Measurements from ENCODE around the gene GJC1.

GJC1 gene

DNA sequence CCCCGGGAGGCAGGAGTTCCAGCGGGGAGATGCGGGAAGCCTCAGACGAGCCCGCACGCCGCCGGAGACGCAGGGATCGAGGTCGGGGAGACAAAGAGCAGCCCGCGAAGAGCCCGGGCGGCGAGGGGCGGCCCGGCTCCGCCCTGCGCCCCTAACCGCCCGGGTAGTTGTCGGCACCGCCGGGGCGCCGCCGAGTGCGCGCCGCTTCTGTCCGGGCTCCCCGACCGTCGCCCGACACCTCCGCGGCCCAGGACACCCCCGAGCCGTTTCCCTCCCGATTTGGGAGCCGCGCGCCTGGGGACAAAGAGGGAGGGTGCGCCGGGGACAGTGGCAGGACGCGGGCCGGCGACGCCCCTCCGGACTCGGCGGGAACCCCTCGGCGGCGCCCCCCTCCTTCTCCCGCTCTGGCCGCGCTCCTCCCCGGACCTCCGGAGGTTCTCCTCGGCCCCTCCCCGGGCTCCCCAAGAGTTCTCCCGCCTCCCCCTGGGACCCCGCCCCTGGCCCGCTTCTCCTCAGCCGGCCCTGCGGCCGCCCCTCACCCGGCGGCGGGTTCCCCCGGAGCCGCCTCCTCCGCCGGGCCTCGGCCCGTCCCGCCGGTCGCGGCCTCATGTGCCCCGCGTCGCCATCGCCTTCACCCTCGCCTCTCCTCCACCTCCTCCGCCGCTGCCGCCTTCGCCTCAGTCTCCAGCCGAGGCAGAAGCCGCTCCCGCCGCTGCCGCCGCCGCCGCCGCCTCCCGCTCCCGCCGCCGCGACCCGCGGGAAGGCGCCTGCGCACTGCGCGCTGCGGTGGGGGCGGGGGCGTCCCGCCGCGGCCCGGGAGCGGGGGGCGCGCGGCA, at the start of gene GJC1:
Gene GJC1 (minus strand): TSS at position 765 of the 836 bp plus-strand sequence. CDS start 24,470 bp downstream, outside the sequence.
- H3K27me3 ChIP-seq (ENCODE audit: control insufficient read depth in 1 of 2, insufficient read depth in 2 of 2, low read length in 2 of 2) = no peaks in the 10 kb centered on the region
- H3K9ac ChIP-seq (ENCODE audit: low read length in 2 of 2) = peak within 1 kb of the TSS; percentile 47 to 76
- H3K27ac ChIP-seq (ENCODE audit: low read length) = peak within 1 kb of the TSS; percentile 80
- peaks cover 6% of the 10 kb centered on the region for H3K4me1 ChIP-seq (ENCODE audit: control insufficient read depth, insufficient read depth, low read length)
- no peaks in the 10 kb centered on the region for H3K36me3 ChIP-seq (ENCODE audit: control insufficient read depth in 2 of 2, insufficient read depth in 2 of 2, low read length in 2 of 2)
- no peaks in the 10 kb centered on the region for H3K9me3 ChIP-seq (ENCODE audit: control insufficient read depth in 2 of 2, low read length in 2 of 2)
- peak within 1 kb of the TSS; percentile 67 to 80 for H3K4me3 ChIP-seq (ENCODE audit: low read length in 2 of 2)

DNA sequence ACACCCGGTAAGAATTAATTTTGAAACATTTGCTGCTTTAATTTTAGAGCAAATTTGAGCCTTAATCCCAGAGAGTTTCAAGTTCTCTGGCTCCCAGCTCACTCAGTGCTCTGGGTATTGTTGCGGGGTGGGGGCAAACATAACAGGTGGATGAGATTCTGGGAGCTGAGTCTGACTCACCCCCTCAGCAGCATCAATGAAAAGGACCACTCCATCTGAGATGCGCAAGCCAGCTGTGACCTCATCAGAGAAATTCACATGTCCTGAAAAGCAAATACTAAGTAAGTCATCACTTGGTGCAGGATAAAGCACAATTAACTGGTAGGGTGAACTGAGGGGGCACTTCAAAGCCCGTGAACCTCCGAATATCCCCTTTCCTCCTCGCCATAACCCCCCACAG, 49.3 kb upstream of the GJC1 start:
- Histone ChIP-seq H3K36me3 (ENCODE audit: control insufficient read depth in 2 of 2, insufficient read depth in 2 of 2, low read length in 2 of 2) (peaks cover 54 to 55% of the 10 kb centered on the region in 2 donors), H3K9me3 (ENCODE audit: control insufficient read depth in 2 of 2, low read length in 2 of 2) (no peaks in the 10 kb centered on the region), H3K4me3 (ENCODE audit: low read length in 2 of 2) (no peak overlapping the region), H3K27ac (ENCODE audit: low read length) (no peak overlapping the region), H3K27me3 (ENCODE audit: control insufficient read depth in 1 of 2, insufficient read depth in 2 of 2, low read length in 2 of 2) (no peaks in the 10 kb centered on the region), H3K4me1 (ENCODE audit: control insufficient read depth, insufficient read depth, low read length) (no peaks in the 10 kb centered on the region), H3K9ac (ENCODE audit: low read length in 2 of 2) (no peak overlapping the region)

DNA sequence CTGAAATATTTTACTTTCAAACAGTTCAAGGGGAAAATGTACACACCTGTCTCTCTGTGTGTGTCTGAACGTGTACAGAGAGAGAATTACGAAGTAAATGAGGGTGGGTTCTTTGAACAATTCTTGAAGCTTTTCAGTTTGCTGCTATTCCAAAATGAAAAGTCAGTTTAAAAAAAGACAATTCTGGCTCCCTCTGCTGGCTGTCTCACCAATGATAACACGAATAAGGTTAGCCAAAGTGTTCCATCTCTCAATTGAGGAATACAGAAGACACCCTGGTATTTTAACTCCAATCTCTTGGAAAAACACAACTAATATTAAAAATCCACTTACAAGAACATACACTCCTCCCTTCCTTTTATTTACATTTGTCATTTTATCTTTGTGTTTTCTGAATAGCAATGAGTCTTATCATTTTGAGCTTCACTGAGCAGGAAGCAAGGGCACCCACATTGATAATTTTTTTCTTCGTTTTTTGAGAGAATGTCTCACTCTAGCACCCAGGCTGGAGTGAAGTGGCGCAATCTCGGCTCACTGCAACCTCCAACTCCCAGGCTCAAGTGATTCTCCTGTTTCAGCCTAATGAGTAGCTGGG, 48.6 kb upstream of the GJC1 start:
- no peak overlapping the region for H3K9ac ChIP-seq (ENCODE audit: low read length in 2 of 2)
- no peak overlapping the region for H3K4me3 ChIP-seq (ENCODE audit: low read length in 2 of 2)
- H3K27ac ChIP-seq (ENCODE audit: low read length) = no peak overlapping the region
- no peaks in the 10 kb centered on the region for H3K9me3 ChIP-seq (ENCODE audit: control insufficient read depth in 2 of 2, low read length in 2 of 2)
- H3K36me3 ChIP-seq (ENCODE audit: control insufficient read depth in 2 of 2, insufficient read depth in 2 of 2, low read length in 2 of 2) = peaks cover 55 to 57% of the 10 kb centered on the region in 2 donors
- H3K4me1 ChIP-seq (ENCODE audit: control insufficient read depth, insufficient read depth, low read length) = no peaks in the 10 kb centered on the region
- H3K27me3 ChIP-seq (ENCODE audit: control insufficient read depth in 1 of 2, insufficient read depth in 2 of 2, low read length in 2 of 2) = no peaks in the 10 kb centered on the region

DNA sequence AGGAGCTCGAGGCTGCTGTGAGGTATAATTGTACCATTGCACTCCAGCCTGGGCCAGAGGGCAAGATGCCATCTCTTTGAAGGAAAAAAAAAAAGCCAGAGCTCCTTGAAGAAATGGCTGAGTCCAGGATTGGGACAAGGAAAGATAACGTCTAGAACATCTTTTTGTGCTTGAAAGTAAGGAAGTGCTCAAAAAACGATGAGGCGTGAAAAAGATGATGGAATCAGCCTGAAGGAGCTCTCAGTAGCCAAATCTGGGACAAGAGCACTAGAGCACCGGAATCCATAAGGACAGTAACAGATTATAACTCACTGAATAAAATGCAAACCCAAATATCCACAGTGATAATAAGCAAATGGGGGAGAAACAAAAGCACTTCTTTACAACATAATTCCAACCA, 47.0 kb upstream of the GJC1 start:
- H3K9ac ChIP-seq (ENCODE audit: low read length in 2 of 2) = no peak overlapping the region
- no peak overlapping the region for H3K27ac ChIP-seq (ENCODE audit: low read length)
- H3K36me3 ChIP-seq (ENCODE audit: control insufficient read depth in 2 of 2, insufficient read depth in 2 of 2, low read length in 2 of 2) = peaks cover 49 to 53% of the 10 kb centered on the region in 2 donors
- H3K4me1 ChIP-seq (ENCODE audit: control insufficient read depth, insufficient read depth, low read length) = no peaks in the 10 kb centered on the region
- no peaks in the 10 kb centered on the region for H3K9me3 ChIP-seq (ENCODE audit: control insufficient read depth in 2 of 2, low read length in 2 of 2)
- no peaks in the 10 kb centered on the region for H3K27me3 ChIP-seq (ENCODE audit: control insufficient read depth in 1 of 2, insufficient read depth in 2 of 2, low read length in 2 of 2)
- H3K4me3 ChIP-seq (ENCODE audit: low read length in 2 of 2) = no peak overlapping the region

DNA sequence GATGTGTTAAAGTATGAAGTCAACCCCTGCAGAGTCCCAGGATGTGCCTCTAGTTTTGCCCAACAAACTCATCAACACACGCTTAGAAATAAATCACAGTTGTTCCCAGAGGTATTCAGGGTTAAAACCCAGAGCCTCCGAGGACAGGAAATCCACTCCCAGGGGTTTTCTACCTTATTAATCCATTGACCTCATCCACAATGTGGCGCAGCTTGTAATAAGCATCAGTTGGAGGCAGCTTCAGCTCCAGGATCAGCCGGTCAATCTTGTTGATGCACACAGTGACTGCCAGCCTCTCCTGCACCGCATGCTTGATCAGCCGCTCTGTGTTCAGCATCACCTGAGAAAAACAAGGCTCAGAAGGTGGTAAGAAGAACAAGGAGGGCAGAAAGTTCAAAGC, 45.7 kb upstream of the GJC1 start:
- H3K36me3 ChIP-seq (ENCODE audit: control insufficient read depth in 2 of 2, insufficient read depth in 2 of 2, low read length in 2 of 2) = peaks cover 49% of the 10 kb centered on the region in 2 donors
- no peak overlapping the region for H3K4me3 ChIP-seq (ENCODE audit: low read length in 2 of 2)
- no peak overlapping the region for H3K27ac ChIP-seq (ENCODE audit: low read length)
- H3K9me3 ChIP-seq (ENCODE audit: control insufficient read depth in 2 of 2, low read length in 2 of 2) = no peaks in the 10 kb centered on the region
- H3K9ac ChIP-seq (ENCODE audit: low read length in 2 of 2) = no peak overlapping the region
- no peaks in the 10 kb centered on the region for H3K4me1 ChIP-seq (ENCODE audit: control insufficient read depth, insufficient read depth, low read length)
- no peaks in the 10 kb centered on the region for H3K27me3 ChIP-seq (ENCODE audit: control insufficient read depth in 1 of 2, insufficient read depth in 2 of 2, low read length in 2 of 2)

DNA sequence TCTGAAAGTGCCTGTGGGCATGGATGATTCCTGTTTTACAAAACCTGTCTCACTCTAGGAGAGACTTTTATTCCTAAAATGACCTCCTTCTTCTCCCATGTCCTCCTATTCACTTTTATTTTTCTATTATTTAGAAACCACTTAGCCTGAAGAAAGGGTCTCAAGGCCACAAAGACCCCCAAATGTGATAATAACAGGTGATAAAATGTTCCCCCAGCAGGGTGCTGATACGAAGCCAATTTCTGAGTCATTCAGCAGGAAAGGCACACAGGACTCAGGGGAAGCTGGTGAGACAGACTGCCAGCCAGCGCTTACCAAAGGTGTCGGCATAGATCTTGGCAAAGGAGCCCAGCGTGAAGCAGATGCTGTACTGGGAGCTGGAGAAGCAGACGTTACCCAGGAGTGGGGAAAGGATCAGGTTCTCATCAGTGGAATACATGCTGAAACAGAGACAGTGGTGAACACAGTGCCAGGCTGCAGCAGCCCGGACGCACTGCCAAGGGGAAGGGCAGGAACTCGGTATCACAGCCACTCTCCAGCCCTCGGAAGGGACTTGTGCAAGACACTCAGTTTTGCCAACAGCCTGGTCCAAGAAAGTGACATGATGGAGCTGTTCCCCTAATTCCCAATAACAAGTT, 42.2 kb upstream of the GJC1 start:
- Histone ChIP-seq H3K4me3 (ENCODE audit: low read length in 2 of 2) (no peak overlapping the region), H3K27ac (ENCODE audit: low read length) (peak overlapping the region; percentile 11), H3K9ac (ENCODE audit: low read length in 2 of 2) (no peak overlapping the region), H3K36me3 (ENCODE audit: control insufficient read depth in 2 of 2, insufficient read depth in 2 of 2, low read length in 2 of 2) (peaks cover 31 to 54% of the 10 kb centered on the region in 2 donors), H3K27me3 (ENCODE audit: control insufficient read depth in 1 of 2, insufficient read depth in 2 of 2, low read length in 2 of 2) (no peaks in the 10 kb centered on the region), H3K9me3 (ENCODE audit: control insufficient read depth in 2 of 2, low read length in 2 of 2) (no peaks in the 10 kb centered on the region), H3K4me1 (ENCODE audit: control insufficient read depth, insufficient read depth, low read length) (peaks cover 3% of the 10 kb centered on the region)

DNA sequence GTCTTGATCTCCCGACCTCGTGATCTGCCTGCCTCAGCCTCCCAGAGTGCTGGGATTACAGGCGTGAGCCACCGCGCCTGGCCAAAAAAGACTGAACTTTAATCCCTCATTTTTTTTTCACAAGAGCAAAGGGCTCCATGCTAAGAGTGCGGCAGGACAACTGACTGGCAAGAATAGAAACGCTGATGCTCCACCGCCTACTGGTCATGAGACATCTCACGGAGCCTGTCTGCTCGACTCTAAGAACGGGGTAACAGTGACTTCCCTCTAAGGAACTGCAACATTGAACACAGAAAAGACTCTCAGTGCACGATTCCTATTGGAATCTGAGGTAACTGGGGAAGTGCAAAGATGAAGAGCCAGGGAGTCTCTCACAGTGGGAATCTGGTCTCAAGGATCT, 41.5 kb upstream of the GJC1 start:
- H3K27me3 ChIP-seq (ENCODE audit: control insufficient read depth in 1 of 2, insufficient read depth in 2 of 2, low read length in 2 of 2) = no peaks in the 10 kb centered on the region
- H3K4me3 ChIP-seq (ENCODE audit: low read length in 2 of 2) = no peak overlapping the region
- no peak overlapping the region for H3K9ac ChIP-seq (ENCODE audit: low read length in 2 of 2)
- no peaks in the 10 kb centered on the region for H3K9me3 ChIP-seq (ENCODE audit: control insufficient read depth in 2 of 2, low read length in 2 of 2)
- H3K36me3 ChIP-seq (ENCODE audit: control insufficient read depth in 2 of 2, insufficient read depth in 2 of 2, low read length in 2 of 2) = peaks cover 32 to 55% of the 10 kb centered on the region in 2 donors
- peaks cover 3% of the 10 kb centered on the region for H3K4me1 ChIP-seq (ENCODE audit: control insufficient read depth, insufficient read depth, low read length)
- no peak overlapping the region for H3K27ac ChIP-seq (ENCODE audit: low read length)

DNA sequence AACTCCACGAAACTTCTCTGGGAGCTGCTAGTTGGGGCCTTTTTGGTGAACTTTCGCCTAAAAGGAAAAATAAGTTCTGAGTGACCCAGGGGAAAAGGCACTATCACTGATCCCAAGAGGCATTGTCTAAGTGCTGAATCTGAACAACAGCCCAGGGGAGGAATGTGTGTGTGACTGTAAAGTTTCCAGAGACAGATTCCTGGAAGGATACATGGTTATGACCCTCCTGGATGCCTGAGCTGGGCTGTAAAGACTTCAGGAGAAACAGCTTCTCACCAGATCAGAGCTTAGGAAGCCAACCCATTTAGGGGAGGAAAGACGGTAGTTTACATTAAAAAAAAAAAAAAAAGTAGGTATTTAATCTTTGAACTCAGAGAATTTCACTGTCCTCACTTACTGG, 37.8 kb upstream of the GJC1 start:
- H3K27me3 ChIP-seq (ENCODE audit: control insufficient read depth in 1 of 2, insufficient read depth in 2 of 2, low read length in 2 of 2) = no peaks in the 10 kb centered on the region
- no peak overlapping the region for H3K9ac ChIP-seq (ENCODE audit: low read length in 2 of 2)
- H3K4me3 ChIP-seq (ENCODE audit: low read length in 2 of 2) = no peak overlapping the region
- peaks cover 6% of the 10 kb centered on the region for H3K4me1 ChIP-seq (ENCODE audit: control insufficient read depth, insufficient read depth, low read length)
- no peak overlapping the region for H3K27ac ChIP-seq (ENCODE audit: low read length)
- H3K9me3 ChIP-seq (ENCODE audit: control insufficient read depth in 2 of 2, low read length in 2 of 2) = no peaks in the 10 kb centered on the region
- H3K36me3 ChIP-seq (ENCODE audit: control insufficient read depth in 2 of 2, insufficient read depth in 2 of 2, low read length in 2 of 2) = peaks cover 32 to 56% of the 10 kb centered on the region in 2 donors

DNA sequence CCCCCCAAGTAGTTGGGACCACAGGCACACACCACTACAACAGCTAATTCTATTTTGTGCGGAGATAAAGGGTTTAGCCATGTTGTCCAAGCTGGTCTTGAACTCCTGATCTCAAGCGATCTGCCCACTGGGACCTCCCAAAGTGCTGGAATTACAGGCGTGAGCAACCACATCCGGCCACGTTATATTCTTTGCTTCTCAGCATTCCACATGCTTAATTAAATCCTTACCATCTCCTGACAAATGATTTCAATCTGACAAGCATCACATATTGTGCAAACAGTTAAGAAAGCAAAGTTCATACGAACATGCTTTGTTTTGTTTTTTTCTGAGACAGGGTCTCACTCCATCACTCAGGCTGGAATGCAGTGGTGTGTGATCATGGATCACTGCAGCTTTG, 35.8 kb upstream of the GJC1 start:
- peaks cover 6% of the 10 kb centered on the region for H3K4me1 ChIP-seq (ENCODE audit: control insufficient read depth, insufficient read depth, low read length)
- H3K27me3 ChIP-seq (ENCODE audit: control insufficient read depth in 1 of 2, insufficient read depth in 2 of 2, low read length in 2 of 2) = no peaks in the 10 kb centered on the region
- H3K36me3 ChIP-seq (ENCODE audit: control insufficient read depth in 2 of 2, insufficient read depth in 2 of 2, low read length in 2 of 2) = peaks cover 33 to 55% of the 10 kb centered on the region in 2 donors
- no peak overlapping the region for H3K9ac ChIP-seq (ENCODE audit: low read length in 2 of 2)
- H3K4me3 ChIP-seq (ENCODE audit: low read length in 2 of 2) = no peak overlapping the region
- no peak overlapping the region for H3K27ac ChIP-seq (ENCODE audit: low read length)
- H3K9me3 ChIP-seq (ENCODE audit: control insufficient read depth in 2 of 2, low read length in 2 of 2) = no peaks in the 10 kb centered on the region

DNA sequence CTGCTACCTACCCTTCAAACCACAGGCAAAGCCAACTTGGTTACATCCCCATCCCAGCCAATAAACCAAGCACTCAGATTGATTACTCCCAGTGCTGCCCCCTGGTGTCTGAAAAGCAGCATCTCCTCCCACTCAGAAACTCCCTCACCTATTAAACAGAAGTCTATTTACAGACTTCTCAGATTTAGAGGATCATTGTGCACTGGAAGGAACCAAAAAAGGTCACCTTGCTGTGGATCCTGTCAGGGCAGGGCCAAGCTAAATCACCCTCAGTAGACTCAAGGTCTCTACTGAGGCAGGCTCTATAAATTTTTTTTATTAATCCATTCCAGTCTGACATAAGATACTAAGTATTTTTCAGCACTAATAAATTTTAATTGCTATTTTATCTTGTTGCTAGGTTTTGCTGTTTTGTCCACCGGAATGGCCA, 35.2 kb upstream of the GJC1 start:
- Histone ChIP-seq H3K4me3 (ENCODE audit: low read length in 2 of 2) (no peak overlapping the region), H3K36me3 (ENCODE audit: control insufficient read depth in 2 of 2, insufficient read depth in 2 of 2, low read length in 2 of 2) (peaks cover 34 to 56% of the 10 kb centered on the region in 2 donors), H3K9me3 (ENCODE audit: control insufficient read depth in 2 of 2, low read length in 2 of 2) (no peaks in the 10 kb centered on the region), H3K27ac (ENCODE audit: low read length) (no peak overlapping the region), H3K4me1 (ENCODE audit: control insufficient read depth, insufficient read depth, low read length) (peaks cover 6% of the 10 kb centered on the region), H3K27me3 (ENCODE audit: control insufficient read depth in 1 of 2, insufficient read depth in 2 of 2, low read length in 2 of 2) (no peaks in the 10 kb centered on the region), H3K9ac (ENCODE audit: low read length in 2 of 2) (no peak overlapping the region)
